GM21717 (cell line): ENCODE data around the gene ARHGAP18.

Experiments used
- ATAC-seq: cut with Tn5 transposase; IDR thresholded peaks from one replicate; pipeline ENCODE4 v1.9.1; 2021; ENCODE audit warnings: mild to moderate bottlenecking, moderate library complexity; ENCODE audit not compliant: unreplicated experiment

The ARHGAP18 gene

DNA sequence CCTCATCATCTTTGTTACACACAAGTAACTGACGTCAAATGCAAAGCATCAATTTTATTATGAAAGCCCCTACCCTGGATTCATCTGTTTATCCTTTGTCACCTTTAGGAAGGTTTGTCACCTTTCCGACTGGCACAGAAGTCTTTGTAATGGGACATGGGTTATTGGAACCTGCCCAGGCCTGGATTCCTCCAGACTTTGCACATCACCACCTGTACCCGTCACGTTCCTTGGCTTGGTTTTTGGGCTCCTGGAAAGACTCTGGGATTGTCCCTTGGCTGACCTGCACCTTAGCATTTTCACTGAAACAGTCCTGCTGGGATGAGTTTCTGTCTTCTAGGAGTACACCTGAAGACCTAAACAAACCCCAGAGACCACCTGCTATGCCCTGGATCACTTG is 15.4 kb upstream of the ARHGAP18 start:
- ATAC-seq, result no peak

DNA sequence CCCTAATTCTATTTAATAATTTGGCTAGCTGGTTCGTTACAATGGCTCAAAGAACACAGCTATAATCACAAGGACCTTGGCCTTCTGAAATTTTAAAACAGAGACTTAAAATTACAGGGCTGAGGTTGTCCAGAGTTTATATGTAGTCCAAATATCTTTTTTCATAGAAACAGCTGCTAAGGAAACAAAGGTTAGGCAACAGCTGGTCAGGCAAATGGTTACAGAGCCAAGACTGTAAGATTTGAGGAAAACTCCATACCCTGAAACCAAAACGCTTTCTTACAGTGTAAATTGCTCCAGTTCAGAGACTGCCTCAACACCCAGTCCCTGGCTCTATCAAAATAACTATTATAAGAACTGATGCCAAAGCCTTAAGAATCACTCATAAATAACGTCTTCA is 9.7 kb upstream of the ARHGAP18 start:
- ATAC-seq, result no peak

DNA sequence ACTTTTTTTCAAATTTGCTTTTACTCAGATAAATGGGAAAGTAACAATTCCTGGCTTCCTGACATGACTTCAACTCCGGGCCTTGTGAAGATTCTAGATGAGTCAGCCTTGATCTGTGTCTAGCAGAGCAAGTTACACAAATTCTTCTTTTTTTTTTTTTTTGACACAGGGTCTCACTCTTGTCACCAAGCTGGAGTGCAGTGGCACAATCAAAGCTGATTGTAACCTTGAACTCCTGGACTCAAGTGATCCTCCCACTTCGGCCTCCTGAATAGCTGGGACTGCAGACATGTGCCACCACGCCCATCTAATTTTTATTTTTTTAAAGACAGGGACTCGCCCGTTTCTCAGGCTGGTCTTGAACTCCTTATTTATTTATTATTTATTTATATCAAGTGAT is 7.3 kb upstream of the ARHGAP18 start:
- no peak for ATAC-seq

DNA sequence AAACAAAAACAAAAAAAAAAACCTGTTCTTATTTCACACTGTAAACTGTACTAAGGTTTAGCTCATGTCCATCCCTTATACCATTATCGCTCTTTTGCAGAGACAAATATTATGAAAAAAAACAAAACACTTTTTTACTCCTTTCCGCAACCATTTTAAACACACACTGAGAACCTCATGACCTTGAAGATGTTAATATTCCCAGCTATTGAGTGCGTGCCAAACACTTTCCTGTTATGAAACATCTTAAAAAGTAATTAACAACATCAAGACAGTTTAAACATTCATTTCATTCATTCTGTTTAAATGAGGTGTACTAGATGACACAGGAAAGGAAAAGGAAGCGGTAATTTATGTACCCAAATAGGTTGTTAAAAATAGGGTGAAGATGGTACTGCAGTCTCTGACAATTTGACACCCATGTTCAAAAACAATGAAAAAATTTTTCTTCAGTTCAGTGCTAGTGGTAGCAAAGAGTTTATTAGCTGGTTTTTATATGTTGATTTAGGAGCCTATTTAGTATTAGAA is 3.9 kb upstream of the ARHGAP18 start:
- no peak for ATAC-seq

DNA sequence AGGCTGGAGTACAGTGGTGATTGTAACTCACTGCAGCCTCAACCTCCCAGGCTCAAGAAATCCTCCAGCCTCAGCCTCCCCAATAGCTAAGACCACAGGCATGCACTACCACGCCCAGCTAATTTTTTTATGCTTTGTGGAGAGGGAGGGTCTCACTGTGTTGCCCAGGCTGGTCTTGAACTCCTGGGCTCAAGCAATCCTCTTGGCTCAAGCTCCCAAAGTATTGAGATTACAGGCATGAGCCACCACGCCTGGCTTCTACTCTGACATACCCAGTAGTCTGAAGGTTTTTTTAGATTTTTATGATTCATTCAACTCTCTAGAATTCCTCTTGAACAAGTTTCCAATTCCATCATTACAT is 1.3 kb upstream of the ARHGAP18 start:
- no peak for ATAC-seq

DNA sequence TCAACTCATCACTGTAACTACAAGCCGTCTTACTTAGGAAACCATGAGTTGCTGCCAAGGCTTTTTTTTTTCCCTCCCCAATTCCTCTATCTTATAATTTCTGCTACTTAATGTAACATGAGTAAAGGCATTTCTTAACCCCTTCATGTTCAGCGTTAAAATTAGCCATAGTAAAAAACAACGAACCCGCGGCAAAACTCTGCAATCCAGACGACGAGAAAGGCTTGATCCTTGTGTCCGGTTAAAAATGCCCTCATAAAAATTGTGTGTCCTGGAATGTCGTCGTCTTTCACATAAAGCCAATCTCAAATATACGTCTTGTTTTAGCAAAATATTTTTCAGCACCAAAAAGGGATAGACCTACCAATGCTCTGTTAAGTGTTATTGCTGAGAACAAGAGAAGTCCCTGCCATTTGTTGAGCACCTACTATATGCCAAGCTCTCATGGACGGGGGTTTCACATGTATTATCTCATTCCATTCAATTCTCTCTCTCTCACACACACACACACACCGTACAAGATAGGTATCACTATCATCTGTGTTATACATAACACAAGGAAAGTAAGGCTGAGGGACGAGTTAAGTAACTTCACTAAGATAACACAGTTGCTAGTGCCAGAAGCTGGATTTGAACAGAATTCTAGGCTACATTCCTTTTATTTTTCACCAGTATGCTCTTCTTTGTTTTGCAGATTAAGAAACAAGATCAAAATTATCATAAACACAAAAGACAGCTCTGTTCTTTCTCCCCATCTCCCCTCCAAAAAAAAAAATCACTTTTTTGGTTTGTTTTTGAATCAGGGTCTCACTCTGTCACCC is 683 bp upstream of the ARHGAP18 start:
- no peak for ATAC-seq

DNA sequence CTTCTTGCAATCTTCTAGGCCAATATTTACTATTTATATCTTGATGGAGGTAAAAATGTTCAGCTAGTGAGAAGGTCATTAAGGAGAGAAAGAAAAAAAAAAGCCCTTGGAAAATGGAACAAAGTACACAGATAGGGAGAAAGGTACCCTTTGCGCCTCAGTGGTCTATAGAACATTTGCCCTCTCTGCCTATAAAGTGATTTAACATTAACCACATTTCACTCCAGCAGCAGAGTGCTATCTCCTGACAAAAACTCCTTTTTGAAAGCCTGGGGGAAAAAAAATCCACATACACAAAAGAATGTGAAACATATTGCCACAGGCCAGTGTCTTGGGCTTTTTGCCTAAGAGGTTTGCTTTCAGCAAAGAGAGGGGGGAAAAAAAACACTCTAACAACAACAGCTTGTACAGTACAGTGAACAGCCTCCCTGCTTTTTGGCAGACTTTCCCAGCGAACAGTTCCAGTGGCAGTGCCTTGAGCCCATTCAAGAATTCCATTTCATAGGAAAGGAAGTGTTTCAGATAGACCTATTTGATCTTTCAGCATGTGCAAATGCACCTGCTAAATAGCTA is 695 bp downstream of the ARHGAP18 start:
- peak; percentile 5 for ATAC-seq

DNA sequence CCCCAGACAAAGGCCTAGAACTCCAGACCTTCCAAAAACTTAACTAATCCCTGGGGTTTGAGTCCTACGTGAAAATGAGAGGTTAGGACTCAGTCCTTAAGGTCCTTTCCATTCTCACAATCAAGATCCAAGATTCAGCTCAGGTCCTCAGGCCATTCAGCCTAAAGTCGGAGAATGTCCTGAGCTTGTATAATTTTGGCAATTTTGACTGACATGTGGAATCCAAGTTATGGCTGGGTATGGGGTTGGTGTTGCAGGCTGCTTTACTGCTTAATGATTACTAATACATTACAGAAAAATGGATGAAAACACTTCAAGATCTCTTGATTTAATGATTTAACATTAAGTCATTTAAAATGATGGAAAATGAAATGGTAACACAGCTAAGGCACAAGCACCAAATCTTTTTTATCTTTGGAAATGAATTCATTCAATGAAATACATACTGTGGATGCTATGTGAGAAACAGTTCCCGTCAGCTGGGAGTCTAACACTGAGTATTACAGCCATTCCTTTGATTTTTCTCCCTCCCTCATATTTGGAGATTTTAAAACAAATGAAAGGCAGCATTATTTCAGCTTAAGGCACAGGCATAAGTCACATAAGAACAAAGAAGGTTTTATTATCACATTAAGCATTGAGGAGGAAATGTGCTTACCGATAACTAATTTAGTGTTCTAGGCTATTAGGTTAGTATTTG is 1.3 kb downstream of the ARHGAP18 start:
- ATAC-seq, result no peak

DNA sequence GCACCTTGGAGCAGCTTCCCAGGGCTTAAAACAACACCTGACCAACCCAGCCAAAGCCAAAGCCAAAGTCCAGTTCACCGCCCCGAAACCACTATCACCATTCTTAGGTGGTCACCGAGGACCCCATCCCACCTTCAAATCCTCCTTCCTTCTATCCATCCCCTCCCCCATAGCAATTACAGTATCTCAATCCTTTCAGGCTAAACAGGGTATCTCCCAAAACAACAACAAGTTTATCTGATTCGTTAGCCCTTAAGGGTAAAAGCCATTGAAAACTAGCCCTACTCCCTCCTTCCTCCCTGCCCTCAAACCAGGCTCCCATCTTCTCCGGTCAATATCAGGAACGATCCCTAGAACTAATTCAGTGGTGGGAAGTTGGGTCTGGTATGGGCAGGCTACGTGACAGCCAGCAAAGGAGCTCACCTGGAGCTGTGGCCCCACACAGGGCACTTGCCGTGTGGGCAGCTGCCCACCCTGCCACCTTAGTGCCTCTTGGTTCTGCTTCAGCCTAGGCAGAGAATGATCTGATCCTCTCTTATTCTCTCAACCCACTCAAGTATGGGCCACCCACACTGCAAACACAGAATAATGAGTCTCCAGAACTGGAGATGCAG is 2.0 kb downstream of the ARHGAP18 start:
- ATAC-seq, result no peak

DNA sequence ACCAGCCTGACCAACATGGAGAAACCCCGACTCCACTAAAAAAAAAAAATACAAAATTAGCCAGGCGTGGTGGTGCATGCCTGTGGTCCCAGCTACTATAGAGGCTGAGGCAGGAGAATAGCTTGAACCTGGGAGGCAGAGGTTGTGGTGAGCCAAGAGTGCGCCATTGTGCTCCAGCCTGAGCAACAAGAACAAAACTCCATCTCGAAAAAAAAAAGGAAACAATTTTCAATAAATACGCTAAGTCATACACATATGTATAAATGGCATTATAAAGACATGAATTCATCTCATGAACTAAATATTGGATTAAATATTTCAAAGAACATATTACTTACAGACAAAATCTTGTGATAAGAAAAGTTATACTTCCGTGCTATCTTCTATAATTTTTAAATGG is 2.9 kb downstream of the ARHGAP18 start:
- no peak for ATAC-seq

DNA sequence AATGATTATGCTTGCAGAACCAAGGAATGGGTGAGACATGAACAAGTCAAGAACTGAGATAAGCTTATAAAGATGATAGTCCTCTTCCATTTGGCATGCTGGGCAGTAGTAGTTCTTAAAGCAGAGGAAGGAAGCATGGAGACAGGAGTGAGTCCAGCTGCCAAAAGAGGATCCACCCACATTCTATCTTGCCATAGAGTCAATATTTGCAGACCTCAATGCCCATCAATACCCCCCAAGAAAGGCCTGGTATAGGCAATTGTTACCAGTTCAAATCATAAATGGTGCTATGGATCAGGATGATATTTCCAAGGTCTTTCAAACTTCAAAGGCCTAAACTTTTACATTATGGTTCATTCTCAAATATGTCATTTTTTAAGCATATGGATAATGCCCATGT is 4.8 kb downstream of the ARHGAP18 start:
- no peak for ATAC-seq

DNA sequence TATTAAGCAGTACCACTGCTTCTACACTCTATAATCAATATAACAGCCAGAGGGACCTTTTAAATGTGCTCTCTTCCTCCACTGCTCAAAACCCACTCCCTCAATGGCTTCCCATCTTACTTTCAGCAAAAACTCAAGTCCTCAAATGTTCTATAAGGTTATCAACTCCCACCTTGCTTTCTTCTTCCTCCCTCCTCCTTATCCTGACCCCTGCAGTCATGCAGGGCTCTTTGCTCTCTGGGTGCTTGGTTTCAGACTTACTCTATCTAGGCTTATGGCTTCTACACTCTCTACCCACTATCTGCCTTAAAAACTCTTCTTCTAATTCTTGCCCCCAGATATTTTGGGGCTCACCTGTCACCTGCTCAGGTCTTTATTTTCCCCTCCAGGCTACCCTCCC is 5.3 kb downstream of the ARHGAP18 start:
- no peak for ATAC-seq

DNA sequence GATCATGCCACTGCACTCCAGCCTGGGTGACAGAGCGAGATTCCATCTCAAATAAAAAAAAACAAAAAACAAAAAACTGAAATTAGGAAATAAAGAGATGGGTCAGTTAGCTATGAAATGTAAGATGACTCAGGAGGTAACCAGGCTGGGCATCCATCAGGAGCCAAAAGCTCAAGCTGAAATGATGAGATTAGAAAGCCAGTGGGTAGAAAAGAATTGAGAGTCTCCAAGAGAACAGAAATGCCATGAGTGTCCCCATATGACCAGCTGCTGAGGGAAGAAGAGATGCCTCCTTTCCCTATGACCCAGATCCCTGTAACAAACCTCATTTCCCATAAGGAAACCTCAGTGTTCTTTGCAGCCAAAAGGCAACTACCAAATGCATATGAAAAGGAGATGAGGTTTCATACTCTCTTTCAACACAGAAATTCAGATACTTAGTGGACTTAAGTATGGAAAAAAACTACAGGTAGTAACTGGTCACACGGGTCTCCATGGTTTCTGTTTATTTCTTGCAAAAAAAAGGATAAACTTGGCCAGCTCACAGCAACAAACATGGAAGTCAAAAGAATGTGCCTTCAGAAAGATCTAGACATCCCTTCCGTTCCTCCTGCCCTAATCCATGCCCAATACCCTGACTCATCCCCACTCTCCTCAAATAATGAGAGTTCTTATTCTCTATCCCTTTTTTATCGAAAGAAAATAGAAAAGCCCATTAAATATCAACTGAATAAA is 8.1 kb downstream of the ARHGAP18 start:
- no peak for ATAC-seq

DNA sequence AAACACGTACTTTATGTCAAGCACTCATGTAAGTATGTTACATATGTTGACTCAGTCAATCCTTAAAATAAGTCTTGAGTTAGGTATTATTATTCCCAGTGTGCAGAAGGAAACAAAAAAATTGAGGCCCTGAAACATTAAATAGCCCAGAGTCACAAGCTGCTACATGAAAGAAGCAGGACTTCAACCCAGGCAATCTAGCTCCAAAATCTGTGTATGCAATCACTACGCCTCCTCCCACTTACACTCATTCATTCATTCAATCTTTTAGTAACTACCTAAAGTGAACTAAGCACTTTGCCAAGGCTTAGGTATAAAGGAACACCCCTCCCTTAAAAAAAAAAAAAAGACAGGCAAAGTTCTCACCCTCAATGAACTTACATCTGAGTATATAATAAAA is 9.3 kb downstream of the ARHGAP18 start:
- no peak for ATAC-seq

DNA sequence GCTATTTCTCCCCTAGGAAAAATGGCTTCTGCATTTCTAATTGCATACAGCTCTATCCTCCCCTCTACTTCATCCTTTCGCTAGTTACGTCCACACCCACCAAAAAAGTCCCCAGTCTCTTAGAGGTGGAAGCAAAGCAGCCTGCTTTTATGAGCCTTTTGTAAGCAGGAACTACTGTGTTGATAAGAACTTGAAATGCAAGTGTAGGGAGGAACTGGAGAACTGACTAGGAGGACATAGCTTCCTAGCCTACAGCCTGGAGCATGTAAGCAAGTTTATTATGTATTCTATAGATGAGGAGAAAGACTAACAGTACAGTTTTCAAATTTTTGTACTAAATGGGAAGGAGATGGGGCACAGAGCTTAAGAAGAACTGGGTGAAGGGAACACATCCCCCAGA is 10.3 kb downstream of the ARHGAP18 start:
- no peak for ATAC-seq

DNA sequence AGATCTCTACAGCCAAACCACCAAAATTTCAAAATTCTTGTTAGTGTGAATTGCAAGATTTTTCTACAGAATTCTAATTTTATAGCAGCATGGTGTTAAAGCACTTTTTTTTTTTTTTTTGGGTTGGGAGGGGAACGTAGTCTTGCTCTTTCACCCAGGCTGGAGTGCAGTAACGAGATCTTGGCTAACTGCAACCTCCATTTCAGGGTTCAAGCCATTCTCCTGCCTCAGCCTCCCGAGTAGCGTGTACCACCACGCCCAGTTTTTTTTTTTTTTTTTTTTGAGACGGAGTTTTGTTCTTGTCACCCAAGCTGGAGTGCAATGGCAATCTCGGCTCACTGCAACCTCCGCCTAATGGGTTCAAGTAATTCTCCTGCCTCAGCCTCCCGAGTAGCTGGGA is 11.5 kb downstream of the ARHGAP18 start:
- no peak for ATAC-seq

DNA sequence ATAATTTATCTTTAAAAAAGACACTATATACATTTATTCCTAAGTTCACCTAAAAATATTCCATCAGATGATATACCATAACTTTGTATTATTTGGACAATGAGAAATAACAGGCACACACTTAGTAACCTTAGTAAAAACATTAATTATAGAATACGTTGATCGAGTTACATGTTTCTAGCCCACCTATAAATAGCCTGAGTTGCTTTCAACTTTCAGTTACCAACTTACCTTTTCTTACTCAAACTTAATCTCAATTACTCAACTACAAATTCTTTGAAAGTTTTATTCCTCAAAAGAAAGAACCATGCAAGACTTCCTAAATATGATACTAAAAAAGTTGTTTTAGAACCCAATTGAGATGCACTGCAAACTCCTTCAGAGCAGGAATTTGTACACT is 12.2 kb downstream of the ARHGAP18 start:
- ATAC-seq, result peak; percentile 41

DNA sequence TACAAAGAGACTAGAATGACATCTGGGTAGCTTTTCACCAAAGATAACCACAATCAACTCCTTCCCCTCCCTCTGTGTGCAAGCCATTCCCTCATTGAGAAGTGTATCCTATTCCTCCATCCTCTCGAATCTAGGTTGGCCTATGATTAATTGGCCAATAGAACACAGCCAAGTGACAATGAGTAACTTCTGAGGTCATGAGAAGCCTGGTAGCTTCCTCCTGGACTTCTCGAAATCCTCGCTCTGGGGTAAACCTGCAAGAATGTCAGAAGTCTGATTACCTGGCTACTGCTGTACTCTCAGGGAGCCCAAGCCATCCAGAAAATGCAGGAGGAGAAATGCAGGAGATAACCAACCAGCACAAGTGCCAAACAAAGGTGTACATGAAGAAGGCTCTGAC is 13.1 kb downstream of the ARHGAP18 start:
- no peak for ATAC-seq

DNA sequence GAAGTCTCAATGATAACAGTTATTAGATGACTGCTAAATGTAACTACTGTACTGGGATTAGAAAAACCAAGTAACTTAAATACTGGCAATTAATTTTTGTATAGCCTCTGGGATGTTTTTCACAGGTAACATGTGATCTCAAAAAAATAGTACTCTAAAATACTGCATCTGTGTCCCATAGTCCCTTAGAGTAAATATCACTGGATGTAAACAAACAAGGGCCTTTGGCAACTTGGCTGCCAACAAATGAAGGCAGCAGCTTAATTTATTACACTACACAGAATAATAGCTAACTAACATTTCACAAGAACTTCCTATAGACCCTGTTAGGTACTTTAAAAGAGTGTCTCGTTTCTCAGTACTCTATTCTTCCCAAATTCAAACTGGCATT is 14.0 kb downstream of the ARHGAP18 start:
- ATAC-seq, result no peak

DNA sequence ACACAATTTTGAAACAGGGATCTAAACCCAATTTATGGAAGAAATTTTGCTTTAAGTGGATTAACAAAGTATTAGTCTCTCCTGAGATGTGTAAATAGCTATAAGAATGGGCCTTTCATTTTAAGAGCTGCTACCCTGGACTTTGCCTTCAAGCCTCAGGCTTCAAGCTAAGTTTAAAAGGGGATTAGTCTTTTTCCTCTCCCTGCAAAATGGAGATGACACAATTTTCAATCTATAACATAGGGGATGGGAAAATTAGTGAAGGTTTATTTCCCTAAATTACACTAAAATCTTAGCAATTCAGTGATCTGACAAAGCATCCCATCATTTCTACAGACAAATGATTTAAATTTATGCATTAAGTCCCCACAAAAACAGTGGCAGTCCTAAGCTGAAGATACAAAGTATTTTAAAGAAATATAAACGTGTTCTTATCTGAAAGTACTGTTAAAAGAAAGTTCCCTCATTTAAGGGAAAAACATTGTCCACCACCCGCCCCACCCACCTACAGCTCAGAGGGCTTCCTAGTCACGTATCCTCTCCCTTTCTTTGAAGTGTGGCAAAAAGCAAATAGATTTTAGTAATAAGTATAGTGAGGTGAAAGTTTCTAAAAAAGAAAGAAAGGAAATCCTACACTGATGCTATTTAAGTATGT is 14.5 kb downstream of the ARHGAP18 start:
- peak; percentile 63 for ATAC-seq
